ENCODE measurements around the gene GGCX.

- TF ChIP-seq CTCF (conservative IDR thresholded peaks at IDR 0.05; ENCODE audit: low read depth, low read length) (no peak), ELK1 (IDR thresholded peaks at IDR 0.05; ENCODE audit: borderline replicate concordance, low read depth, low read length) (no peak), MXI1 (IDR thresholded peaks at IDR 0.05; ENCODE audit: borderline replicate concordance, low read depth, low read length) (no peak)
Observed at GRCh38 chr2:85542777-85543176, 18.5 kb downstream of the GGCX start.

Measured in IMR-90 (cell line).